ENCODE results near the gene KCNAB2. TPM values are rescaled to one million over a fixed set of nuclear protein-coding genes. Genes with fewer than 3 reads are reported as not detected.

The KCNAB2 gene
- total RNA-seq, 1 donor from 2014 or later = 17.9 TPM

GRCh38 chr1:6090996-6091822 is 45.5 kb downstream of the KCNAB2 start:
- TF ChIP-seq CTCF (IDR thresholded peaks at IDR 0.05) = no peak
- no peak overlapping the region for H3K4me3 ChIP-seq

GRCh38 chr1:6091823-6092109 is 46.1 kb downstream of the KCNAB2 start:
- Histone ChIP-seq H3K4me3 (no peak overlapping the region), H3K9me3 (no peaks in the 10 kb centered on the region), H3K27ac (no peak overlapping the region), H3K27me3 (no peaks in the 10 kb centered on the region), H3K36me3 (no peaks in the 10 kb centered on the region), H3K4me1 (no peaks in the 10 kb centered on the region)
- intact Hi-C loops (cut with DNase I) = no loop called here
- TF ChIP-seq CTCF (IDR thresholded peaks at IDR 0.05) = no peak
- DNase-seq (ENCODE audit: low spot score in 2 of 2) = no peak

More at GRCh38 chr1:6090996-6091822, 45.5 kb downstream of the KCNAB2 start:
- no peak overlapping the region for H3K27ac ChIP-seq
- no peaks in the 10 kb centered on the region for H3K4me1 ChIP-seq
- no peaks in the 10 kb centered on the region for H3K9me3 ChIP-seq
- no peaks in the 10 kb centered on the region for H3K36me3 ChIP-seq
- DNase-seq (ENCODE audit: low spot score in 2 of 2) = no peak
- H3K27me3 ChIP-seq = no peaks in the 10 kb centered on the region
- intact Hi-C loops (cut with DNase I) = no loop called here

- Histone ChIP-seq H3K27me3 (no peaks in the 10 kb centered on the region), H3K4me3 (no peak overlapping the region), H3K4me1 (no peaks in the 10 kb centered on the region), H3K36me3 (no peaks in the 10 kb centered on the region), H3K27ac (no peak overlapping the region), H3K9me3 (no peaks in the 10 kb centered on the region)
- intact Hi-C loops (cut with DNase I) = no loop called here
- TF ChIP-seq CTCF (IDR thresholded peaks at IDR 0.05) = no peak
- no peak for DNase-seq (ENCODE audit: low spot score in 2 of 2)
These were observed 46.5 kb downstream of the KCNAB2 start for GRCh38 chr1:6092211-6092610.

GRCh38 chr1:6093071-6093470 is 47.4 kb downstream of the KCNAB2 start:
- no peak for DNase-seq (ENCODE audit: low spot score in 2 of 2)
- H3K27ac ChIP-seq = no peak overlapping the region
- intact Hi-C loops (cut with DNase I) = no loop called here
- no peaks in the 10 kb centered on the region for H3K36me3 ChIP-seq
- H3K27me3 ChIP-seq = no peaks in the 10 kb centered on the region
- no peak for TF ChIP-seq CTCF (IDR thresholded peaks at IDR 0.05)
- H3K4me3 ChIP-seq = no peak overlapping the region
- H3K4me1 ChIP-seq = no peaks in the 10 kb centered on the region
- no peaks in the 10 kb centered on the region for H3K9me3 ChIP-seq

- intact Hi-C loops (cut with DNase I) = no loop called here
- H3K4me1 ChIP-seq = no peaks in the 10 kb centered on the region
- no peaks in the 10 kb centered on the region for H3K27me3 ChIP-seq
- DNase-seq (ENCODE audit: low spot score in 2 of 2) = no peak
- H3K9me3 ChIP-seq = no peaks in the 10 kb centered on the region
- no peak overlapping the region for H3K27ac ChIP-seq
- no peak for TF ChIP-seq CTCF (IDR thresholded peaks at IDR 0.05)
- H3K36me3 ChIP-seq = no peaks in the 10 kb centered on the region
- no peak overlapping the region for H3K4me3 ChIP-seq
These were observed 47.9 kb downstream of the KCNAB2 start for GRCh38 chr1:6093611-6094010.

GRCh38 chr1:6094246-6094645 is 48.6 kb downstream of the KCNAB2 start:
- Histone ChIP-seq H3K27me3 (no peaks in the 10 kb centered on the region), H3K27ac (no peak overlapping the region), H3K9me3 (no peaks in the 10 kb centered on the region), H3K36me3 (no peaks in the 10 kb centered on the region), H3K4me3 (no peak overlapping the region), H3K4me1 (no peaks in the 10 kb centered on the region)
- intact Hi-C loops (cut with DNase I) = no loop called here
- no peak for DNase-seq (ENCODE audit: low spot score in 2 of 2)
- no peak for TF ChIP-seq CTCF (IDR thresholded peaks at IDR 0.05)
